HG03354 (cell line): Measurements from ENCODE around the gene CENPT.
"Not testable (repeated sequence)": the region's sequence is repeated elsewhere in the genome, so short reads cannot be mapped to it uniquely, and the experiment has no call there.

ENCODE experiments used
- ATAC-seq: cut with Tn5 transposase; IDR thresholded peaks from one replicate; pipeline ENCODE4 v1.9.1; 2021; ENCODE audit warnings: mild to moderate bottlenecking; ENCODE audit not compliant: unreplicated experiment, poor library complexity, severe bottlenecking

Gene CENPT

GRCh38 chr16:67878846-67879245 lies 31.4 kb upstream of the CENPT start:
- ATAC-seq: no peak

- ATAC-seq: no peak
Measured at GRCh38 chr16:67878232-67878631, 30.7 kb upstream of the CENPT start.

GRCh38 chr16:67877064-67877463 lies 29.6 kb upstream of the CENPT start:
- no peak for ATAC-seq

GRCh38 chr16:67874372-67874771 lies 26.9 kb upstream of the CENPT start:
- ATAC-seq: no peak

- no peak for ATAC-seq
Measured at GRCh38 chr16:67873435-67874370, 26.2 kb upstream of the CENPT start.

GRCh38 chr16:67872631-67873434 lies 25.3 kb upstream of the CENPT start, which contains the start of gene EDC4:
Gene EDC4, plus strand, starts transcription at chr16:67873052. Its CDS starts 210 bp downstream, at chr16:67873262.
- ATAC-seq: peak; percentile 78

- ATAC-seq: no peak
Measured at GRCh38 chr16:67872131-67872630, 24.7 kb upstream of the CENPT start.

GRCh38 chr16:67871256-67871655 lies 23.8 kb upstream of the CENPT start:
- ATAC-seq: no peak

GRCh38 chr16:67869653-67870052 lies 22.2 kb upstream of the CENPT start:
- no peak for ATAC-seq

- ATAC-seq: no peak
Measured at GRCh38 chr16:67868290-67868689, 20.8 kb upstream of the CENPT start.

GRCh38 chr16:67865318-67865717 lies 17.8 kb upstream of the CENPT start:
- ATAC-seq: no peak

- ATAC-seq: no peak
Measured at GRCh38 chr16:67864594-67864993, 17.1 kb upstream of the CENPT start.

GRCh38 chr16:67864044-67864443 lies 16.6 kb upstream of the CENPT start:
- not testable (repeated sequence) for ATAC-seq

GRCh38 chr16:67862623-67863583 lies 15.4 kb upstream of the CENPT start:
- ATAC-seq: no peak

GRCh38 chr16:67861877-67862276 lies 14.4 kb upstream of the CENPT start:
- ATAC-seq: no peak

GRCh38 chr16:67860589-67861398 lies 13.3 kb upstream of the CENPT start:
- no peak for ATAC-seq

GRCh38 chr16:67858500-67858899 lies 11.0 kb upstream of the CENPT start:
- ATAC-seq: no peak

GRCh38 chr16:67857547-67858233 lies 10.2 kb upstream of the CENPT start:
- ATAC-seq: no peak
